GM12872 (cell line): ENCODE results near the gene NKX1-2.

Experiments
- TF ChIP-seq, protein P1 (sequence below): IDR thresholded peaks from 3 replicates; pipeline ENCODE4 v1.5.1; 2011; ENCODE audit warnings: low read depth, mild to moderate bottlenecking, low read length, moderate library complexity; ENCODE audit not compliant: insufficient read depth

The NKX1-2 gene

DNA sequence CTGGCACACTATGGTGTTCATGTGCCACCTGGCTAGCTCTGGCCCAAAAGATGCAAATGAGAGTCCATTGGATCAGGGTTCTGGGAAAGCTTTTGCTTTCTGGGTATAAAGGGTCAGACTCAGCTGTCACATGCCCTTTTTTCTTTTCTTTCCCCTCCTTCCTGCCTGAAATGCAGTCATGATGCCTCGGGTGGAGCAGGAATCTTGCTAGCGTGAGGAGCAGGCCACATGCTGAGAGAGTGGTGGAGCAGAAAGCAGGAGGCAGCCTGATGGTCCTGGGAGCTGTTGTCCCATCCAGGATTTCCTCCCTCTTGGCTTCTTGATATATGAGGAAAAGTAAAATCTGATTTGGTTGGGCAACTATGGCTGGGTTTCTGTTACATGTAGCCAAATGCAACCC, 9.1 kb upstream of the NKX1-2 start:
- TF ChIP-seq, protein P1, sequence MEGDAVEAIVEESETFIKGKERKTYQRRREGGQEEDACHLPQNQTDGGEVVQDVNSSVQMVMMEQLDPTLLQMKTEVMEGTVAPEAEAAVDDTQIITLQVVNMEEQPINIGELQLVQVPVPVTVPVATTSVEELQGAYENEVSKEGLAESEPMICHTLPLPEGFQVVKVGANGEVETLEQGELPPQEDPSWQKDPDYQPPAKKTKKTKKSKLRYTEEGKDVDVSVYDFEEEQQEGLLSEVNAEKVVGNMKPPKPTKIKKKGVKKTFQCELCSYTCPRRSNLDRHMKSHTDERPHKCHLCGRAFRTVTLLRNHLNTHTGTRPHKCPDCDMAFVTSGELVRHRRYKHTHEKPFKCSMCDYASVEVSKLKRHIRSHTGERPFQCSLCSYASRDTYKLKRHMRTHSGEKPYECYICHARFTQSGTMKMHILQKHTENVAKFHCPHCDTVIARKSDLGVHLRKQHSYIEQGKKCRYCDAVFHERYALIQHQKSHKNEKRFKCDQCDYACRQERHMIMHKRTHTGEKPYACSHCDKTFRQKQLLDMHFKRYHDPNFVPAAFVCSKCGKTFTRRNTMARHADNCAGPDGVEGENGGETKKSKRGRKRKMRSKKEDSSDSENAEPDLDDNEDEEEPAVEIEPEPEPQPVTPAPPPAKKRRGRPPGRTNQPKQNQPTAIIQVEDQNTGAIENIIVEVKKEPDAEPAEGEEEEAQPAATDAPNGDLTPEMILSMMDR: no peak

DNA sequence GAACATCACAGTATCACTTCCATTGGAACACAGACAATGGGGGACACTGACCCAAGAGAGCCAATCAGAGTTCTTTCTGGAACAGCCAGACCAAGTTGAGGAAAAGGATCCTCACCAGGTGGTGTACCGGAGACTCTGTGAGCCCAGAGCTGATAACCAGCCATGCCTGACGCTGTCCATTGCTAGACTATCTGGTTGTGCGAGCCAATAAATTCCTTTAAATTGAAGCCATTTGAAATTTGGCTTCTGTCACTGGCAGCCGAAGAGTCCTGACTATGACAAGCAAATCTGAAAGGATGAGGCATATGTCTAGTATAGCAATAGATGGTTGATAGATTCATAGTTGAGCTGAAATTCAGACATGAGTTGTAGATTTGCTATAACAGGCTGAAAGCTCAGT, 8.6 kb upstream of the NKX1-2 start:
- TF ChIP-seq, protein P1: no peak

DNA sequence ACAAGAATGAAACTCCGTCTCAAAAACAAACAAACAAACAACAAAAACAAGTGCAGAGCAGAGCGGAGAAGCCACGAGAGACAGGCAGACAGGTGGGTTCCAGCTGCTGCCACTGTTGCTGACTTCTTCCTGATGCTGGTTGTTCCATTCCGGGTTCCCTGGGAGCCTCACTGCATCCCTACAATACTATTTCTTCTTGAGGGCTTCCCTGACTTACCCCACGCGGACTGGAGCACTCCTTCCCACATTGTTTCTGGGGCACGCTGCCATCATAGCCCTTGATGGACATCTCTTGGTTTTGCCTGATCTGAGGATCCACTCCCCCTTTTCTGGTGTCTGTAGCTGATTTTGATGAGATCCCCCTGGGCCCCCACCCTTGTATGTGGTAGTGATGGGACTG, 5.6 kb upstream of the NKX1-2 start:
- TF ChIP-seq, protein P1: no peak

DNA sequence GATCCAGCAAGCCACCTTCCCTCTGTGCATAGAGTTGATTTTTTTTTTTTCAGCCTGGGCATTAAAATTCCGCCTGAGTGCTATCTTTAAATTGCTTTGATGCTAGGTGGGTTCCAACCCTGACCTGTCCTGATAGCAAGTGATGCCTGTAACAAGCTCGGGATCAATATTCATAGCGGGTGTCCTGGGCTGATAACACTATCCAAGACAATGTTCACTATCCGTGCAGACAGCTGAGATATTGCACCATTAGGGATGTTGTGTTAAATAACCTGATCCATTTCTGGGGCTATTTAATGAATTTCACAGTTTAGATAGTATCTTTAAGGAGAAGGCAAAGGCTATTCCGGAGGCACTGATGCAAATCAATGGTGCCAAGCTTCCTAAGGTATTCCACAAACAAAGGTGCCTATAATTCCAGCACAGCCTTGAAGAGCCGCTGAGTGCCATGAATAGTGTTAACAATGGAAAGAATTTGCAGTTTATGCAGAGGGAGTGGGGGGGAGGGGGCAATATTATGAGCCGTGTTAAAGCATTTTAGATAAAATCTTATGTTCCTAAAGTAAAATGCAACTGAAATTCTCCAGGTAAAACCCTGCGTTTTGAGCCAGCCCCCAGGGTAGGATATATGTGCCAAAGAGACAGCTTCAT, 4.2 kb upstream of the NKX1-2 start:
- TF ChIP-seq, protein P1: no peak

DNA sequence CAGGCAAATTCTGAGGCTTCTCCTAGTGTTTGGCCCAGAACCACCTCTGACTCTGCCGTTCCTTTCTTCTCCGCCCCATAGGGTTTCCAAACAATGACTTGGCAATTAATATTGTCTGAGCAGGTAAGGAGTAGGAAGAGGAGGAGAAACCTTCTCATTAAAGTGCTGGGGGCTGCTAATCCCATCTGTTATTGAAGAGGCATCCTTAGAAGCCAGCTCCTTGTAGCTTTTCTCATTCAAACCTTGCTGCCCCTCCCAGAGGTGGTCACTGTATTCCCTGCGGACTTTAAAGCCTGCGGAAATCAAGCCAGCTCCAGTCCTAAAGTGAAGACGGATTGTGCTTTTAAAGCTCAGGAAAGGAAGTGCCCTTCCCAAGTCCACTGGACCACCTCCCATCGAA, 1.4 kb upstream of the NKX1-2 start:
- TF ChIP-seq, protein P1: no peak

DNA sequence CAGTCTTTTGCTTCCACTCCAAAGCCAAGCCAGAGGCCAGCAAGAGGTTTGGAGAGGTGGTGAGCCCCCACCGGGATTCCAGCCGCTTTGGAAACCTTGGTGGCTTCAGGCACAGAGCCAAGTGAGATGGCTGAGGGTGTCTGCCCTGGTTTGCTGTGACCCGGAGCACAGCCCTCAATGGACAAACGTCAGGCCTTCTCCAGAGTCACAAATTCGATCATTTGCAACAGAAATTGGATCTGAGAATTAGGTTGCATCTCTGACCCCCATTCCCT, 885 bp upstream of the NKX1-2 start:
- TF ChIP-seq, protein P1: no peak

DNA sequence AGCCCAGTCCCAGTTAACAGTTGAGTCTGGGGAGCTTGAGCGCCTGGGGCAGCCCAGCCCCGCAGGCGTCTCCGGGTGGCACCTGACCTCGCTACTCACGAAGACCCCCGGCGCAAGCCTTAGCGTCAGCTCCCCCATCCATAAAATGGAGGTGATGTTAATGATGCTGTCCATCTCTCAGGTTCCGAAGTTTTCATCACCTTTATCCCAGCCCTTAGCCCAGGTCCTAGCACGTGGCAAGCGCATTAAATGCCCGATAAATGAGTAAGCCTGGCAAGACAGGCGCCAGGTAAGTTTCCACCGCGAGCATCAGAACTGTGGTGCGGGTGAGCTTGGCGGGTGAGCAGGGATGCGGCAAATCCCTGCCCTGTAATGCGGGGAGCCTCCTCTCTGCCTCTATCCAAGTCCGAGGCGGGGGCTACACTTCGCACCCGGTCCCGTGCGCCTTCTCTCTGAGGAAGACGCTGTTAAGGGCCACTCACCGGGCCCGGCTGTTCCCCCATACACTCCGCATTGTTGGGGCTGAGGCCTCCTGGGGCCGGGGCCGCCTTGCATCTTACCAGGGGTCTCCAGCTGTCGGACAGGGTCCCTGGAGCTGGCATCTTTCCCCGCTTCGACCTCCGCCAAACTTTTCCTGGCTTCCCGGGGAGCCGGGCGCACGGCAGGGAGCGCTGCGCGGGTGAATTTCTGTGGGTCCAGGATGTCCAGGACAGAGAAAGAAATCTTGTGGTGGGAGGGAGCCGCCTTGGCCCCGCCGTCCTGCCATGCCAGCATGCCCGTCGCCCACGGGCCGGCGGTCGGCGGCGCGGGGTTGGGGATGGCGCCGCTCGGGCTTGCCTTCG, 444 bp downstream of the NKX1-2 start:
- TF ChIP-seq, protein P1: no peak
